Stomach (tissue), 4 donors: ENCODE data around the gene INSIG1.

Source experiments
- EP300 ChIP-seq: sonication (generic); formaldehyde crosslinking; IDR thresholded peaks from one replicate; pipeline ENCODE4 v1.6.1; 2017; ENCODE audit warnings: antibody characterized with exemption
- POLR2A ChIP-seq, 4 donors: fragments of 450-650 bp; IDR thresholded peaks; one replicate each; pipeline ENCODE4 v1.6.1; 2016; ENCODE audit warnings: antibody characterized with exemption in 4 of 4, control low read depth in 2 of 4, mild to moderate bottlenecking in 1 of 4, moderate library complexity in 1 of 4
- POLR2AphosphoS5 ChIP-seq, 3 donors: sonication (generic); formaldehyde crosslinking; IDR thresholded peaks; one replicate each; pipeline ENCODE4 v1.6.1; 2016; ENCODE audit warnings: antibody characterized with exemption in 3 of 3
- TF ChIP-seq, protein P1 (sequence below), 7 experiments: fragments of 450-650 bp in 4 of 7; fragments of 200-600 bp in 3 of 7; sonication (generic) in 3 of 7; IDR thresholded peaks; one replicate each; pipeline ENCODE4 v1.5.1; 2016 to 2019; ENCODE audit warnings: antibody characterized with exemption in 7 of 7, control low read depth in 2 of 7, mild to moderate bottlenecking in 1 of 7

DNA sequence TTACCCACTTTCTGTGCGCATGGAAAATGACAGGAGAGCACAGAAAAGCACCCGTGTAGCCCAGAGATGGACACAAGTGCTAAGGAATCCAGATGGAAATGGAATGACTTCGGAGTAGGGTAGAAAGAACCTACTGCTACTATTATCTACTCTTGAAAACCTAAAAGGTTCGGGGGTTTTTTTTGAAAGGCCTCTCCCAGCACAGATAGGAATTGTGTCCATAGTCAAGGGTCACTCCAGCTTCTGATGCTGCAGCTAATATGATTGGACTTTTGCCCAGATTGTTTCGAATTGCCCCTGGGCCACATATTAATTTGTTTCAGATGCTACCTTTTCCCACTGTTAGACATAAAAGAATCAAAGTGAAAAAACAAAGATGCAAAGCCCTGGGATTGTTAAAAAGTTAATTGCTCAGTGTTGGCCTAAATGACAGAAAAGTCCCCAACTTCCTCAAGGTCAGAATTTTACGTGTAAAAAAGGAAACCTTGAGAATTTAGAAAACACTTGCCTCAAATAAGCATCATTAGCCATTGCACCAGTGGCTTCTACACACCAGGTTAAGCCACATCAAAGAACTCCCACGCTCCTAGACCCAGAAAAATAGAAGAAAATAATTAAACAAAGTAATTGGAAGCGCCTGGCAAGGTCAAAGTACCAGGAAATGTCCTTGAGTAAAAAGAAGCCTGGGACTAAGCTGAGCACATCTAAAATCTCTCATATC lies 40.8 kb upstream of the INSIG1 start:
- TF ChIP-seq, protein P1, sequence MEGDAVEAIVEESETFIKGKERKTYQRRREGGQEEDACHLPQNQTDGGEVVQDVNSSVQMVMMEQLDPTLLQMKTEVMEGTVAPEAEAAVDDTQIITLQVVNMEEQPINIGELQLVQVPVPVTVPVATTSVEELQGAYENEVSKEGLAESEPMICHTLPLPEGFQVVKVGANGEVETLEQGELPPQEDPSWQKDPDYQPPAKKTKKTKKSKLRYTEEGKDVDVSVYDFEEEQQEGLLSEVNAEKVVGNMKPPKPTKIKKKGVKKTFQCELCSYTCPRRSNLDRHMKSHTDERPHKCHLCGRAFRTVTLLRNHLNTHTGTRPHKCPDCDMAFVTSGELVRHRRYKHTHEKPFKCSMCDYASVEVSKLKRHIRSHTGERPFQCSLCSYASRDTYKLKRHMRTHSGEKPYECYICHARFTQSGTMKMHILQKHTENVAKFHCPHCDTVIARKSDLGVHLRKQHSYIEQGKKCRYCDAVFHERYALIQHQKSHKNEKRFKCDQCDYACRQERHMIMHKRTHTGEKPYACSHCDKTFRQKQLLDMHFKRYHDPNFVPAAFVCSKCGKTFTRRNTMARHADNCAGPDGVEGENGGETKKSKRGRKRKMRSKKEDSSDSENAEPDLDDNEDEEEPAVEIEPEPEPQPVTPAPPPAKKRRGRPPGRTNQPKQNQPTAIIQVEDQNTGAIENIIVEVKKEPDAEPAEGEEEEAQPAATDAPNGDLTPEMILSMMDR (IDR thresholded peaks at IDR 0.05) = no peak
- no peak for TF ChIP-seq POLR2A (IDR thresholded peaks at IDR 0.05)
- TF ChIP-seq EP300 = no peak
- TF ChIP-seq POLR2AphosphoS5 (IDR thresholded peaks at IDR 0.05) = no peak
